ENCODE results near the gene PNN. TPM values are rescaled to one million over a fixed set of nuclear protein-coding genes. Genes with fewer than 3 reads are reported as not detected.

PNN gene
- total and polyA plus RNA-seq, 2 donors (not counting 1 experiment from before 2014, with no cell fraction given) = 14.4 to 14.9 TPM

Other genes with a start within 250 kb of the PNN start
- gene SEC23A, start 72.0 kb upstream of the PNN start, total RNA-seq = 242 and 287 TPM in 2 replicates
- 192 and 271 TPM in 2 replicates for gene SEC23A, start 72.0 kb upstream of the PNN start, polyA plus RNA-seq
- gene GEMIN2, start 60.9 kb upstream of the PNN start, total RNA-seq = 16.5 and 27.0 TPM in 2 replicates
- 14.3 and 17.3 TPM in 2 replicates for gene GEMIN2, start 60.9 kb upstream of the PNN start, polyA plus RNA-seq
- gene TRAPPC6B, start 4.9 kb upstream of the PNN start, total RNA-seq = 26.2 and 35.3 TPM in 2 replicates
- gene TRAPPC6B, start 4.9 kb upstream of the PNN start, polyA plus RNA-seq = 25.4 and 31.5 TPM in 2 replicates
- 11.8 and 15.0 TPM in 2 replicates for gene MIA2, start 58.7 kb downstream of the PNN start, total RNA-seq
- gene MIA2, start 58.7 kb downstream of the PNN start, polyA plus RNA-seq = 8.5 and 9.7 TPM in 2 replicates